GM12891 (cell line): Measurements from ENCODE around the gene CHST1.

Experiments used
- POLR2A ChIP-seq: IDR thresholded peaks from 2 replicates; pipeline ENCODE4 v1.6.1; 2011; ENCODE audit warnings: low read depth, low read length, control low read depth
- POLR2AphosphoS5 ChIP-seq: IDR thresholded peaks from 2 replicates; pipeline ENCODE4 v1.6.1; 2011; ENCODE audit warnings: low read depth, low read length, control low read depth
- SPI1 ChIP-seq: IDR thresholded peaks from 2 replicates; pipeline ENCODE4 v1.6.1; 2011; ENCODE audit warnings: low read depth, low read length, control low read depth

DNA sequence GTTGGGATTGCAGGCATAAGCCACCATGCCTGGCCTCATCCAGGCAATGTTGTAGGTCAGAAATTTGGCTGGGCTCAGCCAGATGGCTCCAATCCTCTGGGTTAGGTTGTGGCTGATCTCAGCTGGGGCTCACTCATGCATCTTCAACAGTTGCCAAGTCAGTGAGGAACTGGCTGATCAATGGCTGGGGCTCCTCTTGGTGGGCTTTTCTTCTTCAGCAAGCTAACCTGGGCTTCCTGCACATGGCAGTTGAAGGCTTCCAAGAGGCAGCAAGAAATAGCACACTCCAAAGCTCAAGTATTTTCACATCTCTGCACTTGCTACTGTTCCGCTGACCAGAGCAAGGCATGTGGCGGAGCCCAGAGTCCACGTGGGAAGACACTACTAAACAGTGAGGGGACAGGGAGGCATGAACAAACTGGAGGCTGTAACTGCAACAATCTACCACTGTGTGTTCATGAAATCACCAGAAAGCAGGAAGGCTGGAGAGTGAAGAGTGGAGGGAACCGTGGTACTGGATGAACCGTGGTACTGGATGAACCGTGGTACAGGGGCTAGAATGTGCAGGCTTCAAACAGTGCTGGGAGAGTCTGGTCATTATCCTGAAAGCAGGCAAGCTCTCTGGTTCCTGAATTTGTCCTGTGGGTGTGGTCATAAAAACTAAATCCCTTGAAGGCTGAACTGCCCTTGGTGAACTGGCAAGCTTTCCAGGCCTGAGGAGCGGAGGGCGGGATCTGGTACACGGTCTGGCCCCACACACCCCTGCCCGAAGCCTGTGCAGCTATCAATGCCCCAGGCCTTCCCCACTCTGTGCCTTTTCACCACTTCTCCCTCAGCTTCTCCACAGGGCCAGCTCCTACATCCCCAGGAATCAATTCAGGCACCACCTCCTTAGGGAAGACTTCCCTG is 20.2 kb downstream of the CHST1 start:
- no peak for TF ChIP-seq POLR2AphosphoS5
- no peak for TF ChIP-seq SPI1
- no peak for TF ChIP-seq POLR2A
